WERI-Rb-1 (cell line): ENCODE results near the gene AKAP6.

Experiments used
- DNase-seq: peaks from one replicate; pipeline ENCODE4 v3.0.0-alpha.2; 2020
- H3K27ac ChIP-seq: fragments of 250-450 bp; sonication (Bioruptor Pico); 2 replicates; pipeline ENCODE4 v1.5.1; 2020; ENCODE audit warnings: mild to moderate bottlenecking, moderate library complexity
- H3K27me3 ChIP-seq: fragments of 250-450 bp; sonication (Bioruptor Pico); 2 replicates; pipeline ENCODE4 v1.5.1; 2021; ENCODE audit warnings: mild to moderate bottlenecking, low read depth, moderate library complexity; ENCODE audit not compliant: insufficient read depth, severe bottlenecking
- H3K36me3 ChIP-seq: fragments of 250-450 bp; sonication (Bioruptor Pico); 2 replicates; pipeline ENCODE4 v1.5.1; 2020; ENCODE audit warnings: mild to moderate bottlenecking, moderate library complexity
- H3K4me3 ChIP-seq: 2 replicates; pipeline ENCODE4 v1.5.1; 2011; ENCODE audit warnings: low read depth, mild to moderate bottlenecking, control low read depth, low read length
- H3K9me3 ChIP-seq: fragments of 250-450 bp; sonication (Bioruptor Pico); 2 replicates; pipeline ENCODE4 v1.5.1; 2021; ENCODE audit warnings: mild to moderate bottlenecking, moderate library complexity; ENCODE audit not compliant: severe bottlenecking
- CTCF ChIP-seq: IDR thresholded peaks from 2 replicates; pipeline ENCODE4 v1.5.1; 2011; ENCODE audit warnings: low read depth, mild to moderate bottlenecking, control low read depth, inconsistent platforms, low read length

AKAP6 gene

GRCh38 chr14:32396885-32397284 is 67.8 kb downstream of the AKAP6 start:
- Histone ChIP-seq H3K27me3 (no peaks in the 10 kb centered on the region), H3K4me3 (no peak overlapping the region), H3K9me3 (no peaks in the 10 kb centered on the region), H3K27ac (no peak overlapping the region), H3K36me3 (no peaks in the 10 kb centered on the region)
- no peak for DNase-seq
- no peak for TF ChIP-seq CTCF

GRCh38 chr14:32397861-32398640 is 69.0 kb downstream of the AKAP6 start:
- no peaks in the 10 kb centered on the region for H3K27me3 ChIP-seq
- no peaks in the 10 kb centered on the region for H3K9me3 ChIP-seq
- DNase-seq, result no peak
- no peaks in the 10 kb centered on the region for H3K36me3 ChIP-seq
- no peak overlapping the region for H3K27ac ChIP-seq
- H3K4me3 ChIP-seq, result no peak overlapping the region
- TF ChIP-seq CTCF, result no peak

- DNase-seq, result no peak
- no peak for TF ChIP-seq CTCF
- no peaks in the 10 kb centered on the region for H3K36me3 ChIP-seq
- H3K27me3 ChIP-seq, result no peaks in the 10 kb centered on the region
- H3K27ac ChIP-seq, result no peak overlapping the region
- H3K9me3 ChIP-seq, result no peaks in the 10 kb centered on the region
- H3K4me3 ChIP-seq, result no peak overlapping the region
Measured at GRCh38 chr14:32399920-32400319, 70.8 kb downstream of the AKAP6 start.

GRCh38 chr14:32400480-32400879 is 71.4 kb downstream of the AKAP6 start:
- no peak for TF ChIP-seq CTCF
- H3K27ac ChIP-seq, result no peak overlapping the region
- H3K4me3 ChIP-seq, result no peak overlapping the region
- no peaks in the 10 kb centered on the region for H3K36me3 ChIP-seq
- H3K9me3 ChIP-seq, result no peaks in the 10 kb centered on the region
- no peak for DNase-seq
- no peaks in the 10 kb centered on the region for H3K27me3 ChIP-seq

GRCh38 chr14:32403021-32403420 is 73.9 kb downstream of the AKAP6 start:
- Histone ChIP-seq H3K36me3 (no peaks in the 10 kb centered on the region), H3K27me3 (no peaks in the 10 kb centered on the region), H3K27ac (no peak overlapping the region), H3K9me3 (no peaks in the 10 kb centered on the region), H3K4me3 (no peak overlapping the region)
- no peak for DNase-seq
- no peak for TF ChIP-seq CTCF

GRCh38 chr14:32403688-32404087 is 74.6 kb downstream of the AKAP6 start:
- Histone ChIP-seq H3K9me3 (no peaks in the 10 kb centered on the region), H3K27ac (peak overlapping the region; percentile 32), H3K4me3 (no peak overlapping the region), H3K27me3 (no peaks in the 10 kb centered on the region), H3K36me3 (no peaks in the 10 kb centered on the region)
- TF ChIP-seq CTCF, result no peak
- no peak for DNase-seq
